Fibroblast of the aortic adventitia (primary cell): ENCODE measurements around the gene MOB3C. TPM values are rescaled to one million over a fixed set of nuclear protein-coding genes. Genes with fewer than 3 reads are reported as not detected.

Experiments
- DNase-seq: peaks from one replicate; pipeline ENCODE4 v3.0.0-alpha.2; 2010; ENCODE audit warnings: low read depth
- H3K4me3 ChIP-seq: 2 replicates; pipeline ENCODE4 v1.5.1; 2011; ENCODE audit warnings: low read depth, mild to moderate bottlenecking, control low read depth, low read length, moderate library complexity
- CTCF ChIP-seq: IDR thresholded peaks from 2 replicates; pipeline ENCODE4 v1.5.1; 2011; ENCODE audit warnings: mild to moderate bottlenecking, low read length, control low read depth, inconsistent platforms; ENCODE audit not compliant: insufficient read depth
- total RNA-seq: library from RNA; depleted of rRNA; stranded (reverse); fragments of >200 nt; gene quantifications from 2 replicates; pipeline ENCODE4 v1.2.3, GENCODE V29; 2012; ENCODE audit warnings: low replicate concordance

Gene MOB3C
- total RNA-seq, 1 donor, result 7.0 TPM

GRCh38 chr1:46619656-46620258 lies 3.1 kb upstream of the MOB3C start:
- TF ChIP-seq CTCF, result no peak
- H3K4me3 ChIP-seq, result no peak overlapping the region
- no peak for DNase-seq

- H3K4me3 ChIP-seq, result no peak overlapping the region
- TF ChIP-seq CTCF, result no peak
- DNase-seq, result no peak
Measured at GRCh38 chr1:46618754-46619415, 2.3 kb upstream of the MOB3C start.

GRCh38 chr1:46617833-46618232 lies 1.2 kb upstream of the MOB3C start:
- DNase-seq, result no peak
- H3K4me3 ChIP-seq, result no peak overlapping the region
- no peak for TF ChIP-seq CTCF

- no peak for TF ChIP-seq CTCF
- peak overlapping the region; percentile 92 for H3K4me3 ChIP-seq
- DNase-seq, result no peak
Measured at GRCh38 chr1:46617108-46617800, 643 bp upstream of the MOB3C start.

- no peak for TF ChIP-seq CTCF
- no peak for DNase-seq
- H3K4me3 ChIP-seq, result peak overlapping the region; percentile 92
Measured at GRCh38 chr1:46615735-46616134, 876 bp downstream of the MOB3C start.

- H3K4me3 ChIP-seq, result peak overlapping the region; percentile 17
- no peak for TF ChIP-seq CTCF
- no peak for DNase-seq
Measured at GRCh38 chr1:46615088-46615487, 1.5 kb downstream of the MOB3C start.
